LNCaP clone FGC (cell line): ENCODE results near the gene SYNJ2.
"Not testable (repeated sequence)": the region's sequence is repeated elsewhere in the genome, so short reads cannot be mapped to it uniquely, and the experiment has no call there.

ENCODE experiments used
- DNase-seq: peaks from one replicate; pipeline ENCODE4 v3.0.0-alpha.2; 2011; ENCODE audit warnings: low read depth
- H3K4me3 ChIP-seq: 2 replicates; pipeline ENCODE4 v1.5.1; 2011; ENCODE audit warnings: mild to moderate bottlenecking, low read depth, low read length, control low read depth
- CTCF ChIP-seq: IDR thresholded peaks from 2 replicates; pipeline ENCODE4 v1.5.1; 2012; ENCODE audit warnings: mild to moderate bottlenecking; ENCODE audit not compliant: control insufficient read depth, insufficient read depth; ENCODE audit errors: extremely low read depth

SYNJ2 gene

DNA sequence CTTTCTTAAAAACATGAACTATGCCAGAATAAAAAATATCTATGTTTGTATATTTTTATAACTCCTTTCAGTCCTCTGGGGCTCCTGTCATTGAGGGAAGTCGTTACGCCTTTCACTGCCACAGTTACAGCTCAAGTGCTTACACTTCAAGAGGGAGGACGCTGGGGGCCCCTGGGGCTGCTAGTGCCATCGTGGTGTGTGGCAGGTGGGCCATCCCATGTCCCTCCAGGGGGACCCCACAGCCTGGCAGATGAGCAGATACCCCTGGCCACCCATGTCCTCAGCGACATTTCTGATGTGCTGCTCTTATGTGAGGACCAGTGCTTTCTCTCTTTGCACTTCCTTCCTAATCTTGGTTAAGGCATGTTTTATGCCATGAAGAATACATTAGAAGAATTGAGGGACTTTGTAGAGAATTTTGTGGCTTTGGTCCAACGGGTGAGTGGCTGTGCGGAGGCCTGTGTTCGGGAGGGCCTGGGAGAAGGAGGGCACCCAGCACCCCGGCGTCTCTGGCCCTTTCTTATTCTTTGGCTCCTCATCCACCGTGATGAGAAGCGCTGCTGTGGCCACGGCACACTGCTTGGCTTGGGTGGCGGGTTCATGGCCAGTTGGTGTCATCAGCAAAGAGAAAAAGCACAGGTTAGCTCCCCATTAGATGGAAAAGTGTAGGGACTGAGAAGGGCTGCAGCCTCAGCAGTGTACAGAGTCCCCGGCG is 38.3 kb upstream of the SYNJ2 start:
- DNase-seq: no peak
- TF ChIP-seq CTCF: no peak
- no peak overlapping the region for H3K4me3 ChIP-seq

GRCh38 chr6:157943964-157944283 is 37.7 kb upstream of the SYNJ2 start:
- no peak overlapping the region for H3K4me3 ChIP-seq
- DNase-seq: no peak
- no peak for TF ChIP-seq CTCF

DNA sequence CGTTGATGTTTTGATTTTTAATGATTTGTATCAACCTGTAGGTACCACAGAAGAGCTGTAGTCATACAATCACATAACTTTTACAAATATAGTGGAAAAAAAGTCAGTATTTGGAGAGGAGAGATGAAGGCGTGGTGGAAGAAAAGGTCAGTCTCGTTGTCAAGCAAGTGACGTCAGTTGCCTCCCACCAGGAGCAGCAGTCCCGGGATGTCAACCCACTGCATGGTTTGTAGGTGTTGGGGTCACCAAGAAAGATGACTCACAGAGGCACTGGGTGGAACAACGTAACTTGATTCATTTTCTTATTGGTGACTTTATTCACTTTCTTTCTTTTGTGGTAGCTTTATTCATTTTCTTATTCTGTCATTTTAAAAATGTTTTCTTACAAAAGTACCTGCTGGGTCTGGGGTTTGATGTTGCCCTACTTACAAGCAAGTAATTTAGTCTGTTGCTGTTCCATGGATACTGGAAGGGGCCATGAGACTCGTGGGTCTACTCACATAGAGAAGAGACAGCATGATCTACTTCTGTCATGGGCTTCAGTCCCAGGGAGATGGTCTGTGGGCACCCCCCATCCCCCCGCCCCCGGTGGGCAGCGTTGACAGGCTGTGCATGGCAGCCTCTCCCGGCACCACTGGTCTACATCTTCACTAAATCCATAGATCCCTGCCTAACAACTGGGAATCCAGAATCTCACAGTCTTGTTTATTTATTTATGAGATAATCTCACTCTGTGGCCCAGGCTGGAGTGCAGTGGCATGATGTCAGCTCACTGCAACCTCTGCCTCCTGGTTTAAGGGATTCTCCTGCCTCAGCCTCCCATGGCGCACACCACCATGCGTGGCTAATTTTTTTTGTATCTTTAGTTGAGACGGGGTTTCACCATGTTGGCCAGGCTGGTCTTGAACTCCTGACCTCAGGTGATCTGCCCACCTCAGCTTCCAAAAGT is 36.4 kb upstream of the SYNJ2 start:
- DNase-seq: no peak
- no peak for TF ChIP-seq CTCF
- H3K4me3 ChIP-seq: no peak overlapping the region

DNA sequence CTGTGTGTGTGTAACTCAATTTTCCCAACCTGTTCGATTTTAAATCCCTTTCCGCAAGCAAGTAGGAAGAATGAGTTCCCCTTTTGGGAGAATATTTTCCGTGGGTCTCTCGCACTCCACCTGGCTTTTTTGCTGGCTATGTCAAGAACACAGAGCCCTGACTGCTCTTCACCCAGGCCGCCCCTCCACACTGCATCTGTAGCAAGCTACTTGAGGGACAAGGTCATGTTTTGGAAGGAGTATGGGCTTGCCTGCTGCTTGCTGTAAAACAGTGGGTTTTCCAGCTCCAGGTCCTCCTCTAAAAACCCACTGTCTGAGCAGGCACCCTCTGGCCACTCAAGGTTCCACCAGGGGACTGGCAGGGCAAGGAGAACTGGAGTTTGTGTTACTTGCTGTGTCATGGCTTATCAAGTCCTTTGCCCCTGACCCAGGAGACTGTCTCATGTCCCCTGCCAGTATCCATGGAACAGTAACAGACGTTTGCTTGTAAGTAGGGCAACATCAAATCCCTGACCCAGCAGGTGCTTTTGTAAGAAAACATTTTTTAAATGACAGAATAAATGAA is 35.5 kb upstream of the SYNJ2 start:
- DNase-seq: no peak
- TF ChIP-seq CTCF: no peak
- no peak overlapping the region for H3K4me3 ChIP-seq

GRCh38 chr6:157946865-157947532 is 34.7 kb upstream of the SYNJ2 start:
- no peak overlapping the region for H3K4me3 ChIP-seq
- peak; percentile 62 for TF ChIP-seq CTCF
- no peak for DNase-seq

DNA sequence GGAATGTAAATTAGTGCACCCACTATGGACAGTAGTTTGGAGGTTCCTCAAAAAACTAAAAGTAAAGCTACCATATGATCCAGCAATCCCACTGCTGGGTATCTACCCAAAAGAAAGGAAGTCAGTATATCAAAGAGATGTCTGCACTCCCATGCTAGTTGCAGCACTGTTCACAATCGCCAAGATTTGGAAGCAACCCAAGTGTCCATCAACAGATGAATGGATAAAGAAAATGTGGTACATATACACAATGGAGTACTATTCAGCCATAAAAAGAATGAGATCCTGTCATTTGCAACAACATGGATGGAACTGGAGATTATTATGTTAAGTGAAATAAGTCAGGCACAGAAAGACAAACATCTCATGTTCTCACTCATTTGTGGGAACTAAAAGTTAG is 30.8 kb upstream of the SYNJ2 start:
- not testable (repeated sequence) for H3K4me3 ChIP-seq, DNase-seq

DNA sequence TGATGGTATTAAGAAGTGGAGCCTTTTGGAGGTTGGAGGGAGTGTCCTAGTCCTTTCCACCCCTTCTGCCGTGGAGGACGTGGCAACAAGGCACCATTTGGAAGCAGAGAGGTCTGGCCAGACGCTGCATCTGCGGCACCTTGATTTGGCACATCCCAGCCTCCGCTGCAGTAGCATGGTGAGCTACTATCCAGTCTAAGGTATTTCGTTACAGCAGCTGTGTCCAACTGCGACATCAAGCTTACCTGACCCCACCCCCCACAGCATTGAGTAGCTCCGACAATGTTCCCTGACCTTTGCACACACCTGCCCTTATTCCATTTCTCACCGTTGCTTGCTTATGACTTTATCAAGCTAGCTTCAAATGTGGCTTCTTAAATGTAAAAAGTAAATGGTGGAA is 29.8 kb upstream of the SYNJ2 start:
- DNase-seq: no peak
- TF ChIP-seq CTCF: no peak
- no peak overlapping the region for H3K4me3 ChIP-seq
